Measurements from ENCODE around the gene KCTD21.

- no peak for TF ChIP-seq CTCF (IDR thresholded peaks at IDR 0.05)
- no peak for TF ChIP-seq EZH2 (IDR thresholded peaks at IDR 0.05)
- no peak for TF ChIP-seq EZH2phosphoT487 (IDR thresholded peaks at IDR 0.05)
These were observed 36.5 kb upstream of the KCTD21 start for GRCh38 chr11:78224906-78225420.

All from neural progenitor cell (in vitro differentiated cells).